Stimulated activated naive CD4-positive, alpha-beta T cell treated with Interleukin-2 at 50 U/mL for 16 hours (primary cell): ENCODE measurements around the gene ASPHD1.
"Not testable (repeated sequence)": the region's sequence is repeated elsewhere in the genome, so short reads cannot be mapped to it uniquely, and the experiment has no call there.

Source experiments
- DNase-seq: peaks from one replicate; lab custom pipeline; 2025; lab: John Stamatoyannopoulos, UW

Gene ASPHD1

DNA sequence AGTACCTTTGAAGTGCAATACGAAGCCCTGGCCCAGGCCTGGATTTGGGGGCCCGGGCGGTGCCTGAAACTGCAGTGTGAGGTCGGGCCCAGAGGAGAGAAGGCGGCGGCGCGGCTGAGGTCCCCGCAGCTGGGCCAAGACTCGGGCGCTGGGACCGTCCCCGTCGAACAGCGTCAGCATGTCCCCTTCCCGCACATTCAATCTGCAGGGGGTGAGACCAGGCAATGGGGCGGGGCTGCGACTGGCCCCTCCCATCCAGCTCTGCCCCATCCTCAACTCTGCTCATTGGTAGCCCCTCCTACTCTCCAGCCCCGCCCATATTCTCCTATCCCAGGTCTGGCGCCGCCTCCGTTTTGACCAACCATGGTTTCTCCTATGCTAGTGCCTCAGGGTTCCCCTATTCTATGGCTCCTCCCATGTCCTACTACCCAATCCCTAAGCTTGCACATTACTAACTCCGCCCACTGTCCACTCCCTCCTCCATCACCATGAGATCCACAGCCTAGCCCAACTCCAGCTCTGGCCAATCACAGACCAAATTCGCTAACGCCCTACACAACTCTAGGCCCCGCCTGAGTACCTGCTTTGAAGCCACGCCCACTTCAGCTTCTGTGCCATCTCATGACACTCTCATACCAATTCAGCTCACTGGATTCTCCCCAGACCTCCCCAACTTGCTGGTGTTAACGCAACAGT lies 22.9 kb upstream of the ASPHD1 start:
- DNase-seq, result peak; percentile 28

DNA sequence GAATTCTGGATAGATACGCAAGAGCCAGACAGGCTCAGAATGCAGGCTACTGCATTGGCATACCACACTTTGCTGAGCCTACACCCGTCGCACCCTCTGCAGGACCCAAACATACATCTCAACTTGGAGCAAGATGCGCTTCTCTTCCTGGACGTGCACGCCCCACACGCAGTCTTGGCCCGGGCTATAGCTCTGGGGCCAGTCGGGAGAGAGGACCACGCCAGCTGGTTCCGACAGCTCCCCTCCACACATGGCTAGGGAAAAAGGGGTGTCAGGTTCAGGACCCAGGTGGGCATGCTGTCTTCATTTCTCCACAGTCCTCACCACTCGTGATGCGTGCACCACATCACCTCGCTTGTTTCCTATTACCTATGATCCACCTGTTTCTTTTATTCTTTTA lies 22.1 kb upstream of the ASPHD1 start:
- DNase-seq, result no peak

DNA sequence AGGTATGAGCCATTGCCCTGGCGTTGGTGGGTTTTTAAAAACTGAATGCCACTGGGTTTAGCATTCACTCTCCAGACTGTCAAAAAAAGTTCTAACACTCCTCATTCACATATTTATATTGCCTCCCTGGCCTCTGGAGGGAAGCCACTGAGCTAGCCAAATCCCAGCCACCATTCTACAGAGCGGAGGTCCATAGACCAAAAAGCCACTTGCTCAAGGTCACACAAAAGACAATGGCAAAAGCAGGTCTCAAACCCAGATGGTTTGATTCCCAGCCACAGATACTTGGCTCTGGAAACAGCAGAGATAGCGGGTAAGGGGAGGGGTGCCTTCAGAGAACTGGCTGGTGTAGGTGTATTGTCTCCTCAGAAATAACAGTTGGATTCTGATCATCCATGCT lies 19.2 kb upstream of the ASPHD1 start:
- DNase-seq, result no peak

DNA sequence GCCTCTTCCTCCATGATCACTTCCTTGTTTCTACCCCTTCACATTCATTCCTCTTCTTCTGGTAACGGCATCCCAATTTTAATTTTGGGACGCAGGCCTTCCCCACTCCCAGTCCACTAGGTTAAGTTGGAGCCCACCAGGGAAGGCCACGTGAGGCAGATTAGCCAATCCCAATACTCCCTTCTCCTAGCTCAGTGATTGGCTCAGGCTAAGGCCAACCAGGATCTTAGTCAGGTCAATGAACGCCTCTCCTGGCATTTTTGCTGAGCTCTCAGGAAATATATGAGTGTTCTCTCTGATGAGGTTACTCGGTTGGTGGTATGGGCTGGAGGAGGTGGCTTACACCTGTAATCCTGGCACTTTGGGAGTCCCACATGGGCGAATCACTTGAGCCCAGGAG lies 16.3 kb upstream of the ASPHD1 start:
- DNase-seq, result no peak

DNA sequence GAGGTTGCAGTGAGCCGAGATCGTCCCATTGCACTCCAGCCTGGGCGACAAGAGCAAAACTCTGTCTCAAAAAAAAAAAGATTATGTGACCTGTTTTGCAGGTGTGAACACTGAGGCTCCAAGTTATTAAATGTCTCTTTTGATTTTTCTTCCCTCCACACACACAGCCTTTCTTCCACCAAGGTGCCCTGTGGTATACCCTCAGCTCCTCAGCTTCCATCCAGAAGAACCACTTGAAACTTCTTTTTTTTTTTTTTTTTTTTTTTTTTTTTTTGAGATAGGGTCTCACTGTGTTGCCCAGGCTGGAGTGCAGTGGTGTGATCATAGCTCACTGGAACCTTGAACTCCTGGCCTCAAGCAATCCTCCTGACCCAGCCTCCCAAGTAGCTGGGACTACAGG lies 10.9 kb upstream of the ASPHD1 start:
- DNase-seq, result not testable (repeated sequence)

DNA sequence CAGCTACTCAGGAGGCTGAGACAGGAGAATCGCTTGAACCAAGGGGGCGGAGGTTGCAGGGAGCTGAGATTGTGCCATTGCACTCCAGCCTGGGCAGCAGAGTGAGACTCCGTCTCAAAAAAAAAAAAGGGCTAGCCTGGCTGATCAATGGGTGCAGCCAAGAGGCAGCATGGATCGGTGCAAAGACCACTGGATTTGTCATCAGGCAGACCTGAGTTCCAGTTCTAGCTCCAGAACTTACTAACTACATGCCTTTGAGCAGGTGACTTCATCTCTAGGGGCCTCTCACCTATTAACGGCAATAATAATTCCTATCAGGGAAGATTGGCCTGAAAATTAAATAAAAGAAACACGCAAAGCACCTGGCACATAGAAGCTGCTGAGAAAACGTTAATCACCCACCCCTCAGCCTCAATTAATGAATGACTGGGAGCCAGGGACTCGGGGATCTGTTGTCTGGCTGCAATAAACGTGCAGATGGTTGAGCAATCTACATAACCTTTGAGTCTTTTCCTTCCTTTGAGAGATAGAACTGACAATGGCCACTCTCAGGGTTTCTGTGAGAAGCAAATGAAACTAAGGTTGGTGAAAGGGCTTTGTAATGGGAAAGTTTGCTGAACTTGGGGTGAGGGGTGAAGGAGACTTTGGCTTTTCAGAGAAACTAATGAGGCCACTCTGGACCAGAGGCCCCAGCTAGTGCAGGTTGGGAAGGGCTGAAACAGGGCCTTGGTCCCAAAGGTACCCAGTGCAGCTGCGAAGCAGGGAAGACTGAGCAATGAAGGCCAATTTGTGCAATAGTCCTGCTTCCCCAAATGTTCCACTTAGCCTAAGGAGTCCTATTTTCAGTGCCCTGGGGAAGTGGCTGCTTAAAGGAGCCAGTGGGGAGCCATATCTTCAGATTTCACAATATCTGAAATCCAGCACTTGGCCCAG lies 8.5 kb upstream of the ASPHD1 start:
- DNase-seq, result no peak

DNA sequence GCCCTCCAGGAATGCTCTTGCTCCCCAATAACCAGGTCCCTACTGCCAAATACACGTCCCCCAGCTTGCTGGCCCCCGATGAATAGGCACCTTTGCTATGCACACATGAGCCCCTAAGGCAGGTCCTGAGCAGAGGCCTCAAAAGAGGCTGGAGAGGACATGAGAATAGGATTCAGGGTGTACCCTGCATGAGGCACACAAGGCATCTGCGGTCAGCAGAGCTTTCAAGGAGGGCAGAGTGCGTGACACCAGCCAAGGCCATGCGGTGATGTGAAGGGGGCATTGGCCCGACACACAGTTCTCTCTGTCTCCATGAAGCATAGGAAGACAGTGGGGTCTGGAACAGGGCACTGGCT lies 7.9 kb upstream of the ASPHD1 start:
- no peak for DNase-seq

DNA sequence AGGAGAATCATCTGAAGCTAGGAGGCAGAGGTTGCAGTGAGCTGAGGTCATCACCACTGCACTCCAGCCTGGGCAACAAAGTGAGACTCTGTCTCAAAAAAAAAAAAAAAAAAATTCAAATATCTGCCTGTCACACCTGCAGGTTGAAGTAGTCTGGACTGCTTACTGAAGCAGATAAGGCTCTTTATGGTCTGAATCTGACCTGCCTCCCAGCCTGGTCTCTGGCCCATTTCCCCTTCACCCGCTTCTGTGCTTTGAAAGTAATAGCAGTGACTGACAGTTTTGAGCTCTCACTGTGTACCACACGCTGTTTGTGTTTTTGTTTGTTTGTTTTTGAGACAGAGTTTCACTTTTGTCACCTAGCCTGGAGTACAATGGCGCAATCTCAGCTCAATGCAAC lies 6.7 kb upstream of the ASPHD1 start:
- no peak for DNase-seq

DNA sequence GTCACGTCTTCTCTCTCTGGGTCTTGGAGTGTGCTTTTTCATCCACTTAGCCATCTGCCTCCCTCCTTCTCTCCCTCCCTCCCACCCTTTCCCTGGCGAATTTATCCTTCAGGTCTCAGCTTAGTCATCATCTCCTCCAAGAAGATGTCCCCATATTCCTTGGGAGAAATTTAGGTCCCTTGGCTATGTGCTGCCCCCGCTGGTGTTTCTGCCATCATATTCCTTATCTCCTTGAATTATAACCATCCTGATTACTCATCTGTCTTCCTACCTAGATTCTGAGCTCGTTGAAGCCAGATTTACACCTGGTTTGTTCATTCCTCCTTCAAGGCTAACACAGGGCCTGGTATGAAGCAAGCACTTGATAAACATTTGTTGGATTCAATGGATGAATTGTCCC lies 5.9 kb upstream of the ASPHD1 start:
- DNase-seq, result no peak

DNA sequence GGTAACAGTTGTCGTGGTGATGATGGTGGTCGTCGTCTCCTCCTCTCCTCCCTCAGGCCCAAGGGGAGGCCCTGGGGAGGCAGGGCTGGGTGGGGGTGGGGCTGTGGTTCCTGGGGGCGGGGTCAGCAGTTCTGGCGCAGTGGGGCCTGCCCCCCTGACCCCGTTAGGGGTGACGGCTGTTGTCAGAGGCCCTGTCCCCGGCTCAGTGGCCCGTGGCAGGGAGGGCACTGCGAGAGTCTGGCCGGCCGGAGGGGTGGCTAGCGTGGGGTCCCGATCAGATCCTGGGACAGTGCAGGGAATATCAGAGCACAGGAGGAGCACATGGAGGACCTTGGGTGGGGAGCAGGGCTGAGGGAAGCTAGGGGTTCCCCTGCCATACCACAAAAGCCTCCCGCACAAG lies 3.4 kb upstream of the ASPHD1 start:
- no peak for DNase-seq

DNA sequence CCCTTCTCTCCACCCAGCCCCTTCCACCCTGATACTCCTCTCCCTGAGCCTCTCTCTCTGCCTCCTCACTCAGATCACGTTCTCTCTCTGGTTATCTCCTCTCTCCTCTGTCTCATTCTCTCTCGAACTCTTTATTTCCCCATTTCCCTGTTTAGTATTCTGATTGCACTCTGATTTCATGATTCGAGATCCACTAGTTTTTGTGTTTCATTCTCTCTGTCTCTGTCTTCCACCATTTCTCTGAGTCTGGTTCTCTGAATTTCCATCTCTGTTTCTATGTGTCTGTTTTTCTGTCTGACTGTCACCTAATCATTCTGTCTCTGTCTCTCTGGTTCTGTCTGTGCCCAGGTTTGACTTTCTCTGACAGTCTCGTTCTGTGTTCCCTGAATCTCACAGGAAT lies 3.0 kb upstream of the ASPHD1 start:
- DNase-seq, result no peak

DNA sequence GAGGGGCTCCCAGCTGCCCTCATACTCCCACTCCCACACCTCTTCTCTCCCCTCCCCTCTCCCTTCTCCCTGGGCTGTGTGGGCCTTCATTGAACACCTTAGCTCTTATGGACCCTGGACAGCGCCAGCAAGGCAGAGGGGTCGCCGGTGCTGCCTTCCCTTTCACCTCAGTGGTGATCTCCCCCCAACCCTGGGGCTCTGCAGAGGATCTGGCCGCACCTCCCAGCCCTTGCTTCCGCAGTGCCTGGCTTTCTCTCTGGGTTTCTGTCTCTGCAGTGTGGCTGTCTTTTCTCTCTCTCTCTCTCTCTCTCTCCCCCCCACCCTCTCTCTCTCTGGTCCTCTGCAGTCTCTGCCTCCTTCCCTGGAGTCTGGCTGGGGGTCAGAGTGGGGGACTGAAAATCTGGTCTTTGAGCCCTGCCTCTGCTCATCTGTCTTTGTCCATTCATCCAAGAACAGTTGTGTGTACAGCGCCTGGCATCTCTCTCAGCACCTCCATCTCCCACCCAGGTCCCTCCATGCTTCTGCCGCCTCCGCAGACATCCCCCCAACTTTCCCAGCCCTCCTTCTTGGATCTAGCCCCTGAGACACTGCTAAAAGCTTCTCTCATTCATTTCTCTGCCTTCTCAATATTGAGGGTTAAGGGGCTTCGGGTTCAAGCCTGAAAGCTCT lies 2.0 kb upstream of the ASPHD1 start:
- DNase-seq, result no peak

DNA sequence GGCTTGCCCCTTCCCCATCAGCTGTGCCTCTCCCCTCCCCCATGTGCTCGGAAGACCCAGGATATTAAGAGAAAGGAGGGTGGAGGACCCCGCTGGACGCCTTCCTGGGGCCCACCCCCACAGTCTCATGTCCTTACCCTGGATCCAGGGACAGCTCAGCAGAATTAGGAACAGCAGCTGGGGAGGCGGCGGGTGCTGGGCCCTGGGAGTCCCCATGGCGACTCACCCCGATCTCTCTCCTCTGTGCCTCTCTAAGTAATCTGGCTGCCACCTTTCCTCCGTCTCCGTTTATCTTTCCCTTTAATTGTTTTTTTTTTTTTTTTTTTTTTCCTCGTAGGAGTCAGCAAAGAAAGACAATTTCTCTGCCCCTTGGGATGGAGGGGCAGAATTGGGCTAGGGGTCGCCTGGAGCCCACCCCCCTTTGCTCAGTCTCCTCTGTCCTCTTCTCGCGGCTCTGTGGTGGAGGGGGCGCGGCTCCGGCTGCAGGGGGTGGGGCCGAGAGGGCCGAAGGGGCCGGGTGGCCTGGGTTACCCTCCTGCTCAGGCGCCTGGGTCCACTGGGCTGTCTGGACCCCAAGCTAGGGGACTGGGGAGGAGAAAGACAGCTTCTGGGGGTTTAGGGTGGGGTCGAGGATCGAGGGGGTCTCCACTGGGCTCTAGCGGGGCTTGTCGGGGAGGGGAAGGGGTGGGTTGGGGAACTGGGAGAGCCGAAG lies 1.3 kb upstream of the ASPHD1 start:
- DNase-seq, result no peak

DNA sequence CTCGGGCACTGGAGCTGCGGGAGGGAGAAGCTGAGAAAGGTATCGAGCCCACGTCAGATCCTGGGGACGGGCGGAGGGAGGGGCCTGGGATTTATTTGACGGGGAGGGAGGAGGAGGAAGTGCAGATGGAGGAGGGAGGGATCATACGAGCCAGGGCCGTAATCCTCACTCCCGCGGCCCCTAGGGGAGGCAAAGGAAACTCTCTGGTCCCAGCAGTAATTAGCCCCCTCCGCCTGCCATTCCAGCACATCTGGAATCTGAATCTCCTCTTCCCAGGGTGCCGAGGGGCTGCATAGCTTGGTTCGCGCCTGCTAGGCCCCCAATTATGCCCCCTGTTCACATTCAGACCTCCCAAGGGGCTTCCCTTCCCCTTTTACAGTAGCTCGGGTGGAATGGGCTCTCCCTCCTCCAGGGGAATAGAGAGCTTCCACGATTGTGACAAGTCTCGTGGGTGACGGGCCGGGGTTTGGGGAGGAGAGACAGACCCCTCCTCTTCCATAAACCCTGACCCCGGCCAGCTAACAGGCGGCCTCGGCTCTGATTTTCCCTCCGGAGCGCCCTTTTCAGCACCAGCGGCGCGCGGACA lies 679 bp upstream of the ASPHD1 start, which contains the start of gene SEZ6L2:
SEZ6L2 (minus strand) TSS at position 35 of the 586 bp plus-strand sequence. CDS start 531 bp downstream, outside the sequence.
- DNase-seq, result no peak

DNA sequence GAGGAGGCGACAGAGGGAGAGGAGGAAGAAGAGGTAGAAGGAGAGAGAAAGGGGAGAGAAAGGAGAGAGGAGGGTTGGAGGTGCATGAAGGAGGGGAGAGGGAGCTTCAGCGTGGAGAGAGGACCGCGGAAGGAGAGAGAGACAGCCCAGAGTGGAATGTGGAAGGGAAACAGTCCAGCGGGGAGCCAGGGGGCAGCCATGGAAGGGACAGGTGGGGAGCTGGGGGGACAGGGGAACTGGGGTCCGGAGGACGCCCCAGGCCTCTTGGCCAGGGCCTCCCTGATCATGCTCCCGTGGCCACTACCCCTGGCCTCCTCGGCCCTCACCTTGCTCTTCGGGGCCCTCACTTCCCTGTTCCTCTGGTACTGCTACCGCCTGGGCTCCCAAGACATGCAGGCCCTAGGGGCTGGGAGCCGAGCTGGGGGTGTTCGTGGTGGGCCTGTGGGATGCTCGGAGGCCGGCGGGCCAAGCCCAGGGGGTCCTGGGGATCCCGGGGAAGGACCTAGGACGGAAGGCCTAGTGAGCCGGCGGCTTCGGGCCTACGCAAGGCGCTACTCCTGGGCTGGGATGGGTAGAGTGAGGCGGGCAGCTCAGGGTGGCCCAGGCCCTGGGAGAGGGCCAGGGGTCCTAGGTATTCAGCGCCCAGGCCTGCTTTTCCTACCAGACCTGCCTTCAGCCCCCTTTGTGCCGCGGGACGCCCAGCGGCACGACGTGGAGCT lies 759 bp downstream of the ASPHD1 start:
- no peak for DNase-seq

DNA sequence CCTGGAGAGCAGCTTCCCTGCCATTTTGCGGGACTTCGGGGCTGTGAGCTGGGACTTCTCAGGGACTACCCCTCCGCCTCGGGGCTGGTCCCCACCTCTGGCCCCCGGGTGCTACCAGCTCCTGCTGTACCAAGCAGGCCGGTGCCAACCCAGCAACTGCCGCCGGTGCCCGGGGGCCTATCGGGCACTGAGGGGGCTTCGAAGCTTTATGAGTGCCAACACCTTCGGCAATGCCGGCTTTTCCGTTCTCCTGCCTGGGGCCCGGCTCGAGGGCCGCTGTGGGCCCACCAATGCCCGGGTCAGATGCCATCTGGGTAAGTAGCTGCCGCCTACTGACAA lies 1.3 kb downstream of the ASPHD1 start:
- DNase-seq, result no peak

DNA sequence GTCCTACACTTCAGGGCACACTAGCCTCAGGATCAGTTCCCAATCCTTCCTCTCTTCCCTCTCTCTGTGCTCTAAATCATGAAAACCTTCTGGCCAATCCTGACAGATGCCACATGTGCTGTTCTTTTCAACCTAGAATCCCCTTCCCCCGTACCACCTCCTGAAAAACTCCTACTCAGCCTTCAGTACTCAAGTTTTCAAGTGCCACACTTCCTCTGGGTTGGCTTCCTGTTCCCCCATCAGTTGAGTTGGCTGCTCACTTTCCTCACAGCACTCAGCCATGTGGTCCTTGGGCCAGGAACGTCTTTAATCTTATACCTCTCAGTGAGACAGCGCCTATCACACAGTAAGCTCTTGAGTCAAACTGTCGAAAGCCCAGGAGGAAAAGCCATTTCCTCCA lies 3.3 kb downstream of the ASPHD1 start:
- no peak for DNase-seq

DNA sequence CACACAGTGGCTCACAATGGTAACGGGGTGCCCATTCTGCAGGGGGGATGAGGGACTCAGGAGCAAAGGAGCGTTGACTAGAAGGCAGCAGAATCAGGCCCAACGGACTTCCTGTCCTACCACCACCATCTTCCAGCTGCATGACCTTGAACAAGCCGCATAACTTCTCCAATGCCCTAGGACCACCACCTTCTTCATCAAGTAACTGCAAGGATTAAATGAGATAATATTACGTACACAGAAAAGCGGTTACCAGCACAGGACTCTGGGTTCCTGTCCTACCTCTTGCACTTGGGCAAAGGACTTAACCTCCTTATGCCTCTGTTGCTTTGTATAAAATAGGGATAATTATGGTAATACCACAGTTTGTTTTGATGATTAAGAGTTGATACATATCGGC lies 4.7 kb downstream of the ASPHD1 start:
- DNase-seq, result no peak

DNA sequence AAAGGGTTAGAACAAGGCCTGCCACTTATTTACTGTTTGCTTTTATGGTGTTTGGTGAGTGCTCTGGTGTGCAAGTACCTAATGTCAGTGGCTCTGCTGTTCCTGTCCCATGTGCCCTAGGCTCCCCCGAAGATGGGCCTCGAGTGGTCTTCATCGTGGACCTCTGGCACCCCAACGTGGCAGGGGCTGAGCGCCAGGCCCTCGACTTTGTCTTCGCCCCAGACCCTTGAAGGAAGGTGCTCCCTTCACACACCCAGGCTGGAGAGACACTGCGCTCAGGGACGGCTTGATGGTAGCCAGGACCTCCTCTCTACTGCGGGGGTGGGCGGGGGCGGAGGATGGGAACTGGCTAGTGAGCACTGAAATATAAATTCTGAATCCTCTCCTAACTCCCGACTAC lies 5.4 kb downstream of the ASPHD1 start:
- no peak for DNase-seq

DNA sequence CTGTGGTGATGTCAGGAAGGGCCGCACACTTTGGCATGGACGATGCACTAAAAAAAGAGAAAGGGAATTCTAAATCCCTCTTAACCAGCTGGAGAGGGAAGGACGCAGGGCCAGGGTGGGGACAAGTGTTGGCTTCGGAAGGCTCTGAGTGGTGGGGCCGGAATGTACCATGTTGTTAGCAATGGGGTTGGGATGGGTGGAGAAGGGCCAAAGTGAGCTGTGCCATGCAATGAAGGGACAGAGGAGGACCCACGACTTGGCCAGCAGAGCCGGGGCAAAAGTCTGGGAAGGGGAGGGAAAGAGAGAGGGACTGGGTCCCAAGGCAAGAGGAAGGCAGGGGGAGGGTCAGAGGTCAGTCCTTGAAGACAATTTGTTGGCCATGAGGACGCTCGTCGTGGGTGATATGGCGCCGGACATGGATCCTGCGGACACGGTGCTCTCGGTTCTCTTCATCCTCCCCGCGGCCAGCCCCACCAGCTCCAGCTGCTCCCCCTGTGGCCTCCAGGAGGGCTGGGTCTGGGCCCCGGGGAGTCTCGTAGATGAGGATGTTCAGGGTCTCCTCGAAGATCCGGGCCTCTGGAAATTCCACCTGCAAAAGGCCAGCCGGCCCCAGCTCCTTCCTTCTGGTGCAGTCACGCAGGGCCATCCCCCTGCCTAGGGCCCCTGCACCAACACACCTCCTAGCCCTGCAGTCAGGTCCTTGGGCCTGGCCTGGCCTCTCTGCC lies 6.4 kb downstream of the ASPHD1 start:
- DNase-seq, result no peak

DNA sequence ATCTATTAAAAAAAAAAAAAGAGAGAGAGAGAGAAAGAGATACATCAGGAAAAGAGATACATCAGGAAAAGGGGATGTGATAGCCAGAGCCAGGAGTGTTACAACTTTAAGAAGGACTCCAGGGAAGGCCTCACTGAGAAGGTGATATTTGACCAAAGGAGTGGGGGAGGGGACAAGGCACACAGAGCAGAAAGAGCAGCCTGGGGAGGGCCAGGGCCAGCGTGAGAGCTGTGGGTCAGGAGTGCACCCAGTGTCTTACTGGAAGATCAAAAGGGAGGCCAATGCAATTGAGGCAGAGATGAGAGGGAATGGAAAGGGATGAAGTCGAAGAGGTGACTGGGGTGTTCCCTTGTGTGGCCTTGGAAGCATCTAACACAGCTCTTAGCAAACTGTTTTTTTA lies 7.7 kb downstream of the ASPHD1 start:
- DNase-seq, result no peak
